ENCODE results near the gene BSX. TPM values are rescaled to one million over a fixed set of nuclear protein-coding genes. Genes with fewer than 3 reads are reported as not detected.

The BSX gene
- total RNA-seq, 4 donors from 2014 or later = not detected

DNA sequence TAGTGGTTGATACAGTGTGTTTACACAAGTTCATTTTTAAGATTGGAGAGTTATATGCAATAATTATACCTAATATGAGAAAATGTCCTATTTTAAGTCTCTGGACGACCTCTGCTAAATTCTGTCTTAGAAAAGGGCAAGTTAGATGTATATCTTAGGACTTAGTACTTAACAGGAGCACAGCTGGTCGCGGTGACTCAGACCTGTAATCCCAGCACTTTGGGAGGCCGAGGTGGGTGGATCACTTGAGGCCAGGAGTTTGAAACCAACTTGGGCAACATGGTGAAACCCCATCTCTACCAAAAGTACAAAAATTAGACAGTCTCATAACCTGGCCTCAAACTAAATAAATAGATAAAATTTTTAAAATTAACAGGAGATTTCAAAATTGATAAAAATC lies 27.2 kb downstream of the BSX start:
- no peak for DNase-seq (ENCODE audit: low spot score)
- ATAC-seq (ENCODE audit: low FRiP score) = no peak
- TF ChIP-seq, protein P1, sequence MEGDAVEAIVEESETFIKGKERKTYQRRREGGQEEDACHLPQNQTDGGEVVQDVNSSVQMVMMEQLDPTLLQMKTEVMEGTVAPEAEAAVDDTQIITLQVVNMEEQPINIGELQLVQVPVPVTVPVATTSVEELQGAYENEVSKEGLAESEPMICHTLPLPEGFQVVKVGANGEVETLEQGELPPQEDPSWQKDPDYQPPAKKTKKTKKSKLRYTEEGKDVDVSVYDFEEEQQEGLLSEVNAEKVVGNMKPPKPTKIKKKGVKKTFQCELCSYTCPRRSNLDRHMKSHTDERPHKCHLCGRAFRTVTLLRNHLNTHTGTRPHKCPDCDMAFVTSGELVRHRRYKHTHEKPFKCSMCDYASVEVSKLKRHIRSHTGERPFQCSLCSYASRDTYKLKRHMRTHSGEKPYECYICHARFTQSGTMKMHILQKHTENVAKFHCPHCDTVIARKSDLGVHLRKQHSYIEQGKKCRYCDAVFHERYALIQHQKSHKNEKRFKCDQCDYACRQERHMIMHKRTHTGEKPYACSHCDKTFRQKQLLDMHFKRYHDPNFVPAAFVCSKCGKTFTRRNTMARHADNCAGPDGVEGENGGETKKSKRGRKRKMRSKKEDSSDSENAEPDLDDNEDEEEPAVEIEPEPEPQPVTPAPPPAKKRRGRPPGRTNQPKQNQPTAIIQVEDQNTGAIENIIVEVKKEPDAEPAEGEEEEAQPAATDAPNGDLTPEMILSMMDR (IDR thresholded peaks at IDR 0.05) = no peak

DNA sequence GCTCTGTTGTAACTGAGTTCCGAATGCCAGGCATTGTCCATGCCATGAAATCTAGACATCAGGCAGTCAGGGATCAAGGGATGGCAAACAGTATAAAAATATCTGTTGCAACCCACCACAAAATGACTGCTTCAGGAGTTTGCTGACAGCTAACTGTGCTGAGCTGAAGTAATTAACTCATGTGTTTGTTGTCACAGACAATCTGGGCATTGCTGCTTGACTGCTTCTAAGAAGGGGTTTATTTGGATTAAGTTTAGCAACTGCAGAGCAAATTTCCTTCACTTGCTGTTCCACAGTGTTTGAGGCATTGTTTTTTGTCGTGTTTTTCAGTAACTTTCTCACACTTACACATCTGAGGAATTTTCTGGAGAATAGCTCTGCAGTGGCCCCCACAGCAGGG lies 30.4 kb downstream of the BSX start:
- TF ChIP-seq, protein P1 (IDR thresholded peaks at IDR 0.05) = no peak
- DNase-seq (ENCODE audit: low spot score) = no peak
- ATAC-seq (ENCODE audit: low FRiP score) = no peak

DNA sequence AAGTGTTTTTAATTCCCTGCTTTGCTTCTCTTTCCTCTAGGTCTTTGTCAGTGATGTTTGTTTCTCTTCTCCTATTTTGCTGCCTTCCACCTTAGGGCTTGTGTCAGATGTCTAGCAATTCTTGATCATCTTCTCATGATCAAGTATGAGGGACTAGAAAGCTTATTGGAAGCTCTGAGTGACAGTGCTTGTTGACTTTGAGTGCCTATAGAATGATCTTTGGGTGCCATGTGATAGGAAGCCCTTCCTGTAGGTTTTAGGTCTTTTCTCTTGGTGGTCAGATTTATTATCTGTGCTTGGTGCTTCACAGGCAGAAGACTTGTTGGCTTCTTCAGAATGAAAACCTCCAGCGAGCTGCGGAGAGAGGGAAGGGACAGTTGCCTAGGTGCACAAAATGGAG lies 43.1 kb downstream of the BSX start:
- ATAC-seq (ENCODE audit: low FRiP score) = no peak
- TF ChIP-seq, protein P1 (IDR thresholded peaks at IDR 0.05) = no peak
- DNase-seq (ENCODE audit: low spot score) = no peak

DNA sequence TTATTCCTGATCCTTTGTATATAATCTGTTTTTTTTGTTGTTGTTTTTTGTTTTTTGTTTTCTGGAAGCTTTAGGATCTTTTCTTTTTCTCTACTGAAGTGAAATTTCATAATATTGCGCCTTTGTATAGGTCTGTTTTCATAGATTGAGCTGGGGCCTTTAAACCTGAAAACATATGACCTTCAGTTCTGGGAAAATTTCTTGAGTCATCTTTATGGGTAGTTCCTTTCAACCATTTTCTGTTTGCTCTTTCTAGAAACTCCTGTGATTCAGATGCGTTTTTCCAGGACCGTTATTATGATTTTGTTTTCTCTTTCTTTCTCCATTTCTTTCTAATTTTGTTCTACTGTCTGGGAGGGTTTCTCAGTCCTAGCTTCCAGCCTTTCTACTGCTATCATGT lies 43.7 kb downstream of the BSX start:
- TF ChIP-seq, protein P1 (IDR thresholded peaks at IDR 0.05) = no peak
- DNase-seq (ENCODE audit: low spot score) = no peak
- no peak for ATAC-seq (ENCODE audit: low FRiP score)

DNA sequence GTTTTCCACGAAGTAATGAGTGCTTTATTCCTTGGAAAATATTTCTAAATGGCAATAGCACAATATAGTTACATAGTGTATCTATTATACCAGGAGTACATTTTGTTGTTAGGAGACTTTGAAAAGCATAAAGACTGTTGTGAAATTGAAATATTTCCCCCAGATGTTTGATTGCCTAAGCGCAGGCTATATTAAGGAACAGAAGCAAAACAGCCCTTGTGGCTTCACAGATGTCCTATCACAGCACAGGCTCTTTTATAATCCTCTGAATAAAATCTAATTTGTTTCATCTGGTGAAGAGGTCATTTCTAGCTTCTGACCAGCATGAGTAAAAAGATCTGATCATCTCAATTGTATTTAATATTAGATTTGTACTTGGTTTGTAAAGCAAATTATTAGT lies 48.2 kb downstream of the BSX start:
- ATAC-seq (ENCODE audit: low FRiP score) (no peak), DNase-seq (ENCODE audit: low spot score) (no peak)
- TF ChIP-seq, protein P1 (IDR thresholded peaks at IDR 0.05) = no peak

DNA sequence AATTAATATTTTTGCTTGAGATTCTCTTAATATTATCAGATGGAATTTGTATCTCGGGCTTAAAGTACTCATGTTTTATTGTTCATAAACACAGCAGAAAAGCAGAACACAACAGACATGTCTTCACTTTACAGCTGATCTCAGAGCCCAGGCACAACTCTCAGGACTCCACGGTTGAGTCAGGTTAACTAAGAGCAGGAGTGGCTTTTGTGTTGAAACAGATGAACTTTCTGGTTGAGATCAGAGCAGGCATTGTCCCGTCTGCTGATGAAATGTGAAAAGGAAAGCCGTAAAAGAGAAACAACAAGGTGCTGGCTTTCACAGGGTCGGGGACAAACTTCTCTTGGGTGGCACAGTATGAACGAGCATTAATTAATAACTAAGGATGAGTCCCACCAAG lies 50.1 kb downstream of the BSX start:
- DNase-seq (ENCODE audit: low spot score) (no peak), ATAC-seq (ENCODE audit: low FRiP score) (no peak)
- TF ChIP-seq, protein P1 (IDR thresholded peaks at IDR 0.05) = no peak

Other genes with a start within 250 kb of the BSX start
- 1 to 10 TPM in 2 of 4 donors, under 1 TPM in 1, not detected in 1; 0.38 to 2.6 (median 1.1) TPM for gene CRTAM, start 143.3 kb downstream of the BSX start, total RNA-seq
- 10 to 100 TPM in 1 of 4 donors, 1 to 10 TPM in 3; 5.4 to 17.7 (median 7.6) TPM for gene JHY, start 99.1 kb downstream of the BSX start, total RNA-seq
- 1,000 to 10,000 TPM in 2 of 4 donors, 100 to 1,000 TPM in 2; 751 to 1,858 (median 1,218) TPM for gene HSPA8, start 80.3 kb upstream of the BSX start, total RNA-seq
- gene CLMP, start 213.4 kb upstream of the BSX start, total RNA-seq = 100 to 1,000 TPM in 3 of 4 donors, 10 to 100 TPM in 1; 89.7 to 182 (median 157) TPM

Measured in omental fat pad (tissue), 4 donors.